GM12878 (cell line): ENCODE data around the gene H19. TPM values are rescaled to one million over a fixed set of nuclear protein-coding genes. Genes with fewer than 3 reads are reported as not detected.

Experiments
- ATAC-seq: fragments of 200-7000 bp; cut with Tn5 transposase; 3 replicates; pipeline ENCODE4 v1.9.1; 2020; ENCODE audit warnings: mild to moderate bottlenecking, moderate library complexity
- BruUV-seq: library from RNA; stranded (reverse); fragments of 400-500 nt; replicated peaks from 2 replicates; lab custom pipeline; 2021; lab: Mats Ljungman, UMichigan
- CTCF ChIA-PET: fragments of 300-600 bp; sonication (Branson Sonifier 250); formaldehyde crosslinking; extraction: SDS; loops from one replicate; lab custom pipeline; 2021; ENCODE audit warnings: inconsistent platforms; lab: Yijun Ruan, JAX
- POLR2A ChIA-PET: fragments of 350-600 bp; formaldehyde crosslinking; extraction: SDS; loops from one replicate; lab custom pipeline; 2021; ENCODE audit warnings: inconsistent platforms; lab: Charles Lee
- RAD21 ChIA-PET: fragments of 300-600 bp; sonication (Branson Sonifier 250); formaldehyde crosslinking; loops from one replicate; lab custom pipeline; 2023; ENCODE audit warnings: antibody characterized with exemption; ENCODE audit not compliant: unreplicated experiment; lab: Charles Lee
- SMC1A ChIA-PET: fragments of 300-600 bp; sonication (Branson Sonifier 250); formaldehyde crosslinking; loops from one replicate; lab custom pipeline; 2023; ENCODE audit not compliant: unreplicated experiment, uncharacterized antibody; lab: Charles Lee
- DNase-seq: peaks from one replicate; pipeline ENCODE4 v3.0.0-alpha.2; 2011; ENCODE audit warnings: low read depth, low spot score
- FAIRE-seq: peaks from 3 replicates; lab custom pipeline; 2011; peaks lifted over from hg19 to GRCh38; lab: Jason Lieb, UNC
- H2AFZ ChIP-seq: 2 replicates; pipeline ENCODE4 v1.6.0; 2011; ENCODE audit warnings: low read depth, low read length, control low read depth; ENCODE audit not compliant: control insufficient read depth
- H3K27ac ChIP-seq: 2 replicates; pipeline ENCODE4 v1.5.1; 2011; ENCODE audit warnings: control low read depth; ENCODE audit not compliant: control insufficient read depth, insufficient read depth
- H3K27me3 ChIP-seq, 2 experiments: replicated peaks in 1 of 2; 2 replicates each; pipeline versions ENCODE4 v1.6.0 to v1.6.1; 2011; ENCODE audit warnings: low read length in 1 of 2; ENCODE audit not compliant: control insufficient read depth in 2 of 2, insufficient read depth in 2 of 2
- H3K36me3 ChIP-seq, 2 experiments: 2 replicates each; pipeline ENCODE4 v1.5.1; 2011; ENCODE audit warnings: low read length in 1 of 2; ENCODE audit not compliant: control insufficient read depth in 2 of 2, insufficient read depth in 2 of 2
- H3K4me1 ChIP-seq: 2 replicates; pipeline ENCODE4 v1.6.1; 2011; ENCODE audit warnings: mild to moderate bottlenecking, low read length, moderate library complexity, mixed read lengths; ENCODE audit not compliant: control insufficient read depth, insufficient read depth
- H3K4me2 ChIP-seq: 2 replicates; pipeline ENCODE4 v1.6.0; 2011; ENCODE audit warnings: control low read depth; ENCODE audit not compliant: control insufficient read depth, insufficient read depth
- H3K4me3 ChIP-seq: fragments of 200-600 bp; sonication (generic); 2 replicates; pipeline ENCODE4 v1.5.1; 2016
- H3K79me2 ChIP-seq: 2 replicates; pipeline ENCODE4 v1.6.0; 2011; ENCODE audit warnings: low read length; ENCODE audit not compliant: control insufficient read depth, insufficient read depth
- H3K9ac ChIP-seq: 2 replicates; pipeline ENCODE4 v1.8.0; 2011; ENCODE audit warnings: low read length, control low read depth, mixed read lengths; ENCODE audit not compliant: control insufficient read depth, insufficient read depth
- H3K9me3 ChIP-seq: replicated peaks from 3 replicates; pipeline ENCODE4 v1.5.1; 2011; ENCODE audit warnings: mild to moderate bottlenecking, low read length; ENCODE audit not compliant: control insufficient read depth, insufficient read depth
- H4K20me1 ChIP-seq: 2 replicates; pipeline ENCODE4 v1.6.0; 2011; ENCODE audit not compliant: control insufficient read depth, insufficient read depth
- BCLAF1 ChIP-seq: fragments of 450-650 bp; IDR thresholded peaks from 2 replicates; pipeline ENCODE4 v1.6.1; 2017; ENCODE audit warnings: antibody characterized with exemption, mild to moderate bottlenecking, moderate library complexity
- CBX5 ChIP-seq: sonication (generic); IDR thresholded peaks from 2 replicates; pipeline ENCODE4 v1.6.1; 2016; ENCODE audit warnings: low read depth, moderate library complexity, mild to moderate bottlenecking, inconsistent platforms
- CREM ChIP-seq: IDR thresholded peaks from 2 replicates; pipeline ENCODE4 v1.6.1; 2014; ENCODE audit warnings: antibody characterized with exemption, low read depth
- ELK1 ChIP-seq: IDR thresholded peaks from 2 replicates; pipeline ENCODE4 v1.6.1; 2012; ENCODE audit warnings: low read depth, low read length, improper control_type of control experiment
- EP300 ChIP-seq, 2 experiments: fragments of 150-350 bp in 1 of 2; IDR thresholded peaks; 2 replicates each; pipeline ENCODE4 v1.6.1; 2011 to 2012; ENCODE audit warnings: low read depth in 2 of 2, low read length in 2 of 2, borderline replicate concordance in 1 of 2, improper control_type of control experiment in 1 of 2, inconsistent platforms in 1 of 2; ENCODE audit not compliant: control insufficient read depth in 1 of 2
- ETV6 ChIP-seq, 2 experiments: fragments of 450-650 bp in 1 of 2; IDR thresholded peaks in 1 of 2; conservative IDR thresholded peaks in 1 of 2; 2 replicates each; pipeline ENCODE4 v1.6.1; 2014; ENCODE audit warnings: antibody characterized with exemption in 1 of 2, borderline replicate concordance in 1 of 2, low read depth in 1 of 2, mild to moderate bottlenecking in 1 of 2, moderate library complexity in 1 of 2
- IKZF1 ChIP-seq: fragments of 450-650 bp; conservative IDR thresholded peaks from 2 replicates; pipeline ENCODE4 v1.6.1; 2017; ENCODE audit warnings: antibody characterized with exemption, mild to moderate bottlenecking
- NRF1 ChIP-seq: conservative IDR thresholded peaks from 2 replicates; pipeline ENCODE4 v1.6.1; 2011; ENCODE audit warnings: mild to moderate bottlenecking, low read depth, low read length, improper control_type of control experiment
- RELA ChIP-seq: fragments of 450-650 bp; IDR thresholded peaks from 2 replicates; pipeline ENCODE4 v1.8.0; 2014; ENCODE audit warnings: borderline replicate concordance; ENCODE audit not compliant: partially characterized antibody
- SIN3A ChIP-seq: IDR thresholded peaks from 2 replicates; pipeline ENCODE4 v1.6.1; 2012; ENCODE audit warnings: low read depth, low read length, improper control_type of control experiment
- SREBF2 ChIP-seq: IDR thresholded peaks from 2 replicates; pipeline ENCODE4 v1.6.1; 2012; ENCODE audit warnings: mild to moderate bottlenecking, low read length
- ZNF687 ChIP-seq: fragments of 450-650 bp; IDR thresholded peaks from 2 replicates; pipeline ENCODE4 v1.6.1; 2017; ENCODE audit warnings: mild to moderate bottlenecking, moderate library complexity
- WGBS: methylation state at CpG from one replicate; pipeline ENCODE4 v1.1.6; 2016; ENCODE audit warnings: low lambda C conversion rate; ENCODE audit not compliant: insufficient replicate concordance, insufficient coverage; ENCODE audit errors: missing lambda C conversion rate; 5-methylcytosine and 5-hydroxymethylcytosine counted together
- in situ Hi-C: fragments of 300-500 bp; cut with MboI; formaldehyde crosslinking; loops from 9 replicates; pipeline ENCODE4 v1.14.3; 2018; ENCODE audit warnings: mixed read lengths
- intact Hi-C: fragments of 100-400 bp; cut with micrococcal nuclease; formaldehyde crosslinking; loops from one replicate; pipeline ENCODE4 v1.14.2; 2022; ENCODE audit not compliant: unreplicated experiment
- polyA plus RNA-seq, 11 experiments: library from polyadenylated mRNA; depleted of rRNA in 4 of 11; unstranded in 6 of 11; stranded (reverse) in 5 of 11; fragments of >200 nt; fragmentation: Nextera tagmentation in 4 of 11; fragmentation: Illumina TruSeq in 1 of 11; extraction: Ambion mirVana in 4 of 11; extraction: Trizol in 1 of 11; gene quantifications; 1 replicate in 1 of 11; 2 replicates in 10 of 11; pipeline versions ENCODE4 v1.2.1 to v1.2.3, GENCODE V29; 2011 to 2016; ENCODE audit warnings: inconsistent platforms in 2 of 11, missing spikeins in 2 of 11, low read depth in 1 of 11
- total RNA-seq, 4 experiments: library from RNA; depleted of rRNA in 3 of 4; stranded (reverse); fragments of >200 nt in 3 of 4; fragmentation: Illumina TruSeq in 1 of 4; extraction: Trizol in 1 of 4; gene quantifications; 2 replicates each; pipeline versions ENCODE4 v1.2.1 to v1.2.3, GENCODE V29; 2013 to 2021

Gene H19
- total and polyA plus RNA-seq, 10 of the 15 experiments (the other 5 are each of a cell fraction or from before 2014, with no cell fraction given), result 0.04 to 1.2 (median 0.31) TPM; not detected in 6

GRCh38 chr11:1952806-1953482 lies 44.7 kb downstream of the H19 start (continued):
- no peak for TF ChIP-seq BCLAF1

GRCh38 chr11:1949922-1950321 lies 47.7 kb downstream of the H19 start:
- H3K4me3 ChIP-seq, result no peak overlapping the region
- H3K79me2 ChIP-seq, result no peaks in the 10 kb centered on the region
- H4K20me1 ChIP-seq, result no peaks in the 10 kb centered on the region
- DNase-seq (no peak), ATAC-seq (no peak), FAIRE-seq (no peak)
- ChIA-PET RAD21 (interaction anchor here (1.8 kb wide), 1 partner anchor 117 kb away, joined by 3 read pairs; no protein-coding TSS in a partner anchor), POLR2A (no interaction called here), CTCF (interaction anchor here (0.7 to 0.8 kb wide), 2 partner anchors 67 to 201 kb away, joined by 3 read pairs; no protein-coding TSS in a partner anchor), SMC1A (no interaction called here)
- no peak overlapping the region for H3K9ac ChIP-seq
- H3K27me3 ChIP-seq, result no peaks in the 10 kb centered on the region
- TF ChIP-seq SIN3A (no peak), CBX5 (no peak), EP300 (IDR thresholded peaks at IDR 0.05; ENCODE audit: borderline replicate concordance in 1 of 2, control insufficient read depth in 1 of 2, low read depth in 2 of 2, low read length in 2 of 2) (no peak), NRF1 (no peak), ZNF687 (no peak), RELA (no peak), ELK1 (no peak), SREBF2 (no peak), IKZF1 (no peak), CREM (no peak), ETV6 (conservative IDR thresholded peaks at IDR 0.05 in 1 of 2, IDR thresholded peaks at IDR 0.05 in 1 of 2; ENCODE audit: borderline replicate concordance in 1 of 2, low read depth in 1 of 2) (no peak)
- no CpG with 5 or more reads among the region's 15 CpGs for WGBS
- no peak overlapping the region for H2AFZ ChIP-seq
- intact Hi-C loops, result no loop called here
- in situ Hi-C loops, result no loop called here
- BruUV-seq, result no TSS peak
- H3K4me1 ChIP-seq, result no peaks in the 10 kb centered on the region
- no peaks in the 10 kb centered on the region for H3K9me3 ChIP-seq
- H3K27ac ChIP-seq, result no peak overlapping the region
- no peaks in the 10 kb centered on the region for H3K36me3 ChIP-seq
- no peak overlapping the region for H3K4me2 ChIP-seq
